HG03469 (cell line): Measurements from ENCODE around the gene TNFSF11.

ENCODE experiments used
- ATAC-seq: cut with Tn5 transposase; IDR thresholded peaks from one replicate; pipeline ENCODE4 v1.9.1; 2021; ENCODE audit warnings: mild to moderate bottlenecking, moderate library complexity, moderate number of reproducible peaks; ENCODE audit not compliant: unreplicated experiment

The TNFSF11 gene

GRCh38 chr13:42574011-42574410 is at the start of gene TNFSF11:
TSS of gene TNFSF11 (plus strand) at chr13:42574152. CDS start at chr13:42574304, 152 bp downstream.
- no peak for ATAC-seq

GRCh38 chr13:42524487-42525034 is 49.4 kb upstream of the TNFSF11 start:
- ATAC-seq, result no peak

- no peak for ATAC-seq
Observed at GRCh38 chr13:42525035-42525504, 48.9 kb upstream of the TNFSF11 start.

- ATAC-seq, result no peak
Observed at GRCh38 chr13:42526276-42526675, 47.7 kb upstream of the TNFSF11 start.

- no peak for ATAC-seq
Observed at GRCh38 chr13:42526804-42527203, 47.1 kb upstream of the TNFSF11 start.

- no peak for ATAC-seq
Observed at GRCh38 chr13:42532561-42533335, 41.2 kb upstream of the TNFSF11 start.

- no peak for ATAC-seq
Observed at GRCh38 chr13:42533336-42533591, 40.7 kb upstream of the TNFSF11 start.

- ATAC-seq, result no peak
Observed at GRCh38 chr13:42534785-42535184, 39.2 kb upstream of the TNFSF11 start.

- ATAC-seq, result no peak
Observed at GRCh38 chr13:42538996-42539395, 35.0 kb upstream of the TNFSF11 start.

- no peak for ATAC-seq
Observed at GRCh38 chr13:42539670-42540069, 34.3 kb upstream of the TNFSF11 start.

GRCh38 chr13:42543215-42543797 is 30.6 kb upstream of the TNFSF11 start:
- no peak for ATAC-seq

- ATAC-seq, result no peak
Observed at GRCh38 chr13:42544246-42544926, 29.6 kb upstream of the TNFSF11 start.

GRCh38 chr13:42545842-42546241 is 28.1 kb upstream of the TNFSF11 start:
- ATAC-seq, result no peak

GRCh38 chr13:42547612-42548011 is 26.3 kb upstream of the TNFSF11 start:
- ATAC-seq, result no peak

- ATAC-seq, result peak; percentile 91
Observed at GRCh38 chr13:42548731-42549551, 25.0 kb upstream of the TNFSF11 start.

GRCh38 chr13:42549552-42549936 is 24.4 kb upstream of the TNFSF11 start:
- ATAC-seq, result no peak

GRCh38 chr13:42551611-42552010 is 22.3 kb upstream of the TNFSF11 start:
- ATAC-seq, result no peak

- ATAC-seq, result no peak
Observed at GRCh38 chr13:42553098-42554046, 20.6 kb upstream of the TNFSF11 start.

GRCh38 chr13:42559057-42559456 is 14.9 kb upstream of the TNFSF11 start:
- no peak for ATAC-seq
